Activated CD4-positive, alpha-beta T cell treated with anti-CD3 and anti-CD28 coated beads, Interleukin-2, Interleukin-4, amounts not matched to agents 100 ng/mL and 50 ng/mL, durations not matched to agents 16 hours and 8 hours (primary cell): Measurements from ENCODE around the gene MRPL46.

Experiments
- DNase-seq: peaks from one replicate; pipeline ENCODE4 v3.0.0-alpha.2; 2020; ENCODE audit warnings: low spot score

MRPL46 gene

GRCh38 chr15:88467073-88467934, at the start of gene MRPL46, which contains the start of gene MRPS11:
TSS of gene MRPL46 (minus strand) at chr15:88467388. CDS start at chr15:88467377, 11 bp downstream.
TSS of gene MRPS11 (plus strand) at chr15:88467708. CDS start at chr15:88467718, 10 bp downstream.
- peak; percentile 89 for DNase-seq

- DNase-seq: no peak
Measured at GRCh38 chr15:88513195-88513594, 46.0 kb upstream of the MRPL46 start.

GRCh38 chr15:88512601-88513000, 45.4 kb upstream of the MRPL46 start:
- DNase-seq: no peak

- DNase-seq: no peak
Measured at GRCh38 chr15:88512078-88512477, 44.9 kb upstream of the MRPL46 start.

- DNase-seq: no peak
Measured at GRCh38 chr15:88511161-88511560, 44.0 kb upstream of the MRPL46 start.

- no peak for DNase-seq
Measured at GRCh38 chr15:88509964-88510363, 42.8 kb upstream of the MRPL46 start.

- DNase-seq: no peak
Measured at GRCh38 chr15:88509321-88509720, 42.1 kb upstream of the MRPL46 start.

- no peak for DNase-seq
Measured at GRCh38 chr15:88506628-88507027, 39.4 kb upstream of the MRPL46 start.

- no peak for DNase-seq
Measured at GRCh38 chr15:88505721-88506120, 38.5 kb upstream of the MRPL46 start.

- DNase-seq: no peak
Measured at GRCh38 chr15:88504445-88504844, 37.3 kb upstream of the MRPL46 start.

- no peak for DNase-seq
Measured at GRCh38 chr15:88498996-88499395, 31.8 kb upstream of the MRPL46 start.

- no peak for DNase-seq
Measured at GRCh38 chr15:88497109-88497765, 30.0 kb upstream of the MRPL46 start.

- no peak for DNase-seq
Measured at GRCh38 chr15:88493844-88494243, 26.7 kb upstream of the MRPL46 start.

- DNase-seq: no peak
Measured at GRCh38 chr15:88491158-88491557, 24.0 kb upstream of the MRPL46 start.

- DNase-seq: no peak
Measured at GRCh38 chr15:88490036-88490435, 22.8 kb upstream of the MRPL46 start.

GRCh38 chr15:88489321-88489720, 22.1 kb upstream of the MRPL46 start:
- no peak for DNase-seq

- DNase-seq: no peak
Measured at GRCh38 chr15:88487796-88488523, 20.8 kb upstream of the MRPL46 start.

- DNase-seq: no peak
Measured at GRCh38 chr15:88487178-88487795, 20.1 kb upstream of the MRPL46 start.

- DNase-seq: no peak
Measured at GRCh38 chr15:88484682-88485331, 17.6 kb upstream of the MRPL46 start.

- no peak for DNase-seq
Measured at GRCh38 chr15:88482263-88482662, 15.1 kb upstream of the MRPL46 start.

GRCh38 chr15:88480981-88481380, 13.8 kb upstream of the MRPL46 start:
- DNase-seq: no peak

- no peak for DNase-seq
Measured at GRCh38 chr15:88479169-88479568, 12.0 kb upstream of the MRPL46 start.
